PC-3 (cell line): ENCODE measurements around the gene RET.

Experiments used
- EZH2 ChIP-seq: fragments of 300-600 bp; sonication (generic); IDR thresholded peaks from one replicate; pipeline ENCODE4 v1.6.1; 2017; ENCODE audit warnings: antibody characterized with exemption, mild to moderate bottlenecking, low read length; ENCODE audit not compliant: unreplicated experiment
- EZH2phosphoT487 ChIP-seq: fragments of 300-600 bp; sonication (generic); IDR thresholded peaks from 2 replicates; pipeline ENCODE4 v1.6.1; 2018; ENCODE audit warnings: mild to moderate bottlenecking, antibody characterized with exemption, low read length, borderline replicate concordance
- TF ChIP-seq, protein P1 (sequence below): fragments of 300-600 bp; sonication (generic); conservative IDR thresholded peaks from 2 replicates; pipeline ENCODE4 v1.5.1; 2017; ENCODE audit warnings: antibody characterized with exemption, low read depth, mild to moderate bottlenecking, low read length

DNA sequence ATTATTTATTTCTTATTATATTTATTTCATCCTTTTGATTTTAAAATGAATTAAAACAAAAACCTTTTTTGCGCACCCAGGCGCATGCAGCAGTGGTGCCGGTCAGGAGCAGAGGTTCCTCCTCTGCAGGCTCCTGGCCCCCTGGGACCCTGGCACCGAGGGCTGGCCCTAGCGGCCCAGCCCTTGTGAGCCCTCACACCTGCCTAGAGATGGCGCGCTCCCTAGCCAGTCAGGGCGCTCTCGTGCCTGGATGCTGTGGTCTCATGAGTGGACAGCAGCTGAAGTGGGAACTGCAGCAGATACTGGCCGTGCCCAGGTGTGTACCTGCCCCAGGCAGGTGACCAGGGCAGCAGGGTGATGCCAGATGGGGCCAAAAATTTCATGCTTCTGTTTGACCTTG, 13.8 kb downstream of the RET start:
- TF ChIP-seq EZH2 (no peak), EZH2phosphoT487 (no peak)
- TF ChIP-seq, protein P1, sequence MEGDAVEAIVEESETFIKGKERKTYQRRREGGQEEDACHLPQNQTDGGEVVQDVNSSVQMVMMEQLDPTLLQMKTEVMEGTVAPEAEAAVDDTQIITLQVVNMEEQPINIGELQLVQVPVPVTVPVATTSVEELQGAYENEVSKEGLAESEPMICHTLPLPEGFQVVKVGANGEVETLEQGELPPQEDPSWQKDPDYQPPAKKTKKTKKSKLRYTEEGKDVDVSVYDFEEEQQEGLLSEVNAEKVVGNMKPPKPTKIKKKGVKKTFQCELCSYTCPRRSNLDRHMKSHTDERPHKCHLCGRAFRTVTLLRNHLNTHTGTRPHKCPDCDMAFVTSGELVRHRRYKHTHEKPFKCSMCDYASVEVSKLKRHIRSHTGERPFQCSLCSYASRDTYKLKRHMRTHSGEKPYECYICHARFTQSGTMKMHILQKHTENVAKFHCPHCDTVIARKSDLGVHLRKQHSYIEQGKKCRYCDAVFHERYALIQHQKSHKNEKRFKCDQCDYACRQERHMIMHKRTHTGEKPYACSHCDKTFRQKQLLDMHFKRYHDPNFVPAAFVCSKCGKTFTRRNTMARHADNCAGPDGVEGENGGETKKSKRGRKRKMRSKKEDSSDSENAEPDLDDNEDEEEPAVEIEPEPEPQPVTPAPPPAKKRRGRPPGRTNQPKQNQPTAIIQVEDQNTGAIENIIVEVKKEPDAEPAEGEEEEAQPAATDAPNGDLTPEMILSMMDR: no peak
